OCI-LY7 (cell line): ENCODE data around the gene SOWAHA.

Experiments used
- EZH2phosphoT487 ChIP-seq: fragments of 200-600 bp; sonication (generic); IDR thresholded peaks from 2 replicates; pipeline ENCODE4 v1.6.1; 2018; ENCODE audit warnings: low read depth, borderline replicate concordance, mild to moderate bottlenecking, mixed run types, antibody characterized with exemption, low read length, moderate library complexity, mixed read lengths
- TF ChIP-seq, protein P1 (sequence below): fragments of 200-600 bp; sonication (generic); conservative IDR thresholded peaks from 2 replicates; pipeline ENCODE4 v1.5.1; 2014; ENCODE audit warnings: mild to moderate bottlenecking, antibody characterized with exemption, low read length, moderate library complexity, mixed read lengths

DNA sequence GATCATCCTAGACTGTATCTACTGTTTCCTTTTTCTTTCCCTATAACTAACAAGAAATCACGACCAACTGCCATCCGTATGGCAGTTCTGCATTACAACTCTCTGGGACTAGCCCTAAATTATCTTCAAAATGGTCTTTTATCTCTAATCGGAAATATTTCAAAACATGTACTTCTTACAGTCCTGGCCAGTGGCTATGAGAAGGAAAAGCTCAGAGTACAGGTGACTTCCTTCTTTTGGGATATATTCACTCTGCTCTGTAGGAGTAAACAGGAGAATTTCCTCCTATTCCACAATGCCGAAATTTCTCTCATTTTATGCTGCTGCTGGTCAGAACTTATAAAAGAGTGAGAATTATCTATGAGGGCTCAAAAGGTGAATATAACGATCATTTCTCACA, 34.2 kb upstream of the SOWAHA start:
- TF ChIP-seq, protein P1, sequence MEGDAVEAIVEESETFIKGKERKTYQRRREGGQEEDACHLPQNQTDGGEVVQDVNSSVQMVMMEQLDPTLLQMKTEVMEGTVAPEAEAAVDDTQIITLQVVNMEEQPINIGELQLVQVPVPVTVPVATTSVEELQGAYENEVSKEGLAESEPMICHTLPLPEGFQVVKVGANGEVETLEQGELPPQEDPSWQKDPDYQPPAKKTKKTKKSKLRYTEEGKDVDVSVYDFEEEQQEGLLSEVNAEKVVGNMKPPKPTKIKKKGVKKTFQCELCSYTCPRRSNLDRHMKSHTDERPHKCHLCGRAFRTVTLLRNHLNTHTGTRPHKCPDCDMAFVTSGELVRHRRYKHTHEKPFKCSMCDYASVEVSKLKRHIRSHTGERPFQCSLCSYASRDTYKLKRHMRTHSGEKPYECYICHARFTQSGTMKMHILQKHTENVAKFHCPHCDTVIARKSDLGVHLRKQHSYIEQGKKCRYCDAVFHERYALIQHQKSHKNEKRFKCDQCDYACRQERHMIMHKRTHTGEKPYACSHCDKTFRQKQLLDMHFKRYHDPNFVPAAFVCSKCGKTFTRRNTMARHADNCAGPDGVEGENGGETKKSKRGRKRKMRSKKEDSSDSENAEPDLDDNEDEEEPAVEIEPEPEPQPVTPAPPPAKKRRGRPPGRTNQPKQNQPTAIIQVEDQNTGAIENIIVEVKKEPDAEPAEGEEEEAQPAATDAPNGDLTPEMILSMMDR = no peak
- no peak for TF ChIP-seq EZH2phosphoT487
